ENCODE measurements around the gene CDSN. TPM values are rescaled to one million over a fixed set of nuclear protein-coding genes. Genes with fewer than 3 reads are reported as not detected.

CDSN gene
- total and polyA plus RNA-seq, 2 of the 8 experiments (the other 6 are each of a cell fraction or from before 2014, with no cell fraction given) = not detected

DNA sequence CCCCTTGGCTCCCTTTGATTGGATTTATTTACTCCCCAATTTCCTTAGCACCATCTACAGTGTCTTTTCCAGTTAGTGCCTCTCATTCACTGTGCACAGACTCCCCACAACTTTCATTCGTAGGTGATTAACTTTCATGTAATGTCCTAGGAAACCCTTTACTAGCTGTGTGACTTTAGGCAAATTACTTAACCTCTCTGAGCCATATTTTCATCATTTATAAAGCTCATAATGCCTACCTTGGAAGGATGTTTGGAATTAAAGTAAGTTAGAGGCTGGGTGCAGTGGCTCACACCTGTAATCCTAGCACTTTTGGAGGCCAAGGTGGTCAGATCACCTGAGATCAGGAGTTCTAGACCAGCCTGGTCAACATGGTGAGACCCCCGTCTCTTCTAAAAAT is 28.0 kb downstream of the CDSN start:
- Histone ChIP-seq H3K4me3 (ENCODE audit: extremely low read depth in 1 of 4, insufficient read depth in 2 of 4, low read depth in 3 of 4, low read length in 4 of 4) (no peak overlapping the region), H3K79me2 (ENCODE audit: control insufficient read depth in 1 of 2, insufficient read depth in 2 of 2, low read length in 2 of 2) (no peaks in the 10 kb centered on the region), H2BK5ac (ENCODE audit: low read depth, low read length) (no peak overlapping the region), H3K27ac (ENCODE audit: low read depth, low read length) (no peak overlapping the region), H4K20me1 (replicated peaks in 1 of 2; ENCODE audit: control insufficient read depth in 1 of 2, insufficient read depth in 2 of 2, low read length in 2 of 2) (no peaks in the 10 kb centered on the region), H3K56ac (replicated peaks; ENCODE audit: insufficient read length, low read depth, low read length) (peak overlapping the region; percentile 6), H2BK12ac (ENCODE audit: low read depth, low read length) (no peak overlapping the region), H3K36me3 (ENCODE audit: control insufficient read depth in 2 of 4, insufficient read depth in 4 of 4, low read length in 3 of 4) (no peaks in the 10 kb centered on the region), H2AFZ (ENCODE audit: low read length) (no peak overlapping the region), H3K18ac (ENCODE audit: extremely low read depth, low read length) (no peak overlapping the region), H3K27me3 (replicated peaks in 1 of 4; ENCODE audit: control insufficient read depth in 3 of 4, extremely low read depth in 1 of 4, insufficient read depth in 3 of 4, low read length in 3 of 4) (no peaks in the 10 kb centered on the region), H3K4ac (replicated peaks; ENCODE audit: insufficient read length, low read depth, low read length) (no peak overlapping the region), H4K8ac (ENCODE audit: extremely low read depth, insufficient read depth, low read length) (no peak overlapping the region), H2BK120ac (replicated peaks; ENCODE audit: low read depth, low read length) (no peak overlapping the region), H3K4me1 (replicated peaks in 1 of 4; ENCODE audit: control insufficient read depth in 3 of 4, insufficient read depth in 4 of 4, low read length in 3 of 4) (peaks cover 0 to 3% (median 0%) of the 10 kb centered on the region in 4 experiments; a peak in 3 of 7 replicates), H4K91ac (replicated peaks; ENCODE audit: insufficient read length, low read length) (no peak overlapping the region), H3K9me3 (ENCODE audit: insufficient read depth in 2 of 2, low read depth in 1 of 2, low read length in 1 of 2) (no peaks in the 10 kb centered on the region), H3K14ac (ENCODE audit: insufficient read length) (no peak overlapping the region), H2AK5ac (ENCODE audit: low read depth, low read length) (no peak overlapping the region), H3K23me2 (ENCODE audit: low read depth, low read length) (no peaks in the 10 kb centered on the region), H4K5ac (ENCODE audit: insufficient read length, low read depth, low read length) (no peak overlapping the region), H3K4me2 (ENCODE audit: insufficient read depth in 1 of 2, low read depth in 2 of 2, low read length in 2 of 2) (no peak overlapping the region), H3K23ac (ENCODE audit: insufficient read length) (no peak overlapping the region), H3K79me1 (ENCODE audit: low read depth, low read length) (no peaks in the 10 kb centered on the region), H2BK20ac (ENCODE audit: low read length) (no peak overlapping the region), H2BK15ac (ENCODE audit: low read length) (no peak overlapping the region), H3K9ac (replicated peaks in 1 of 4; ENCODE audit: extremely low read depth in 1 of 4, low read depth in 3 of 4, low read length in 3 of 4) (no peak overlapping the region)
- no peak for TF ChIP-seq BRCA1 (IDR thresholded peaks at IDR 0.05; ENCODE audit: low read depth, low read length)
- TF ChIP-seq, protein P1, sequence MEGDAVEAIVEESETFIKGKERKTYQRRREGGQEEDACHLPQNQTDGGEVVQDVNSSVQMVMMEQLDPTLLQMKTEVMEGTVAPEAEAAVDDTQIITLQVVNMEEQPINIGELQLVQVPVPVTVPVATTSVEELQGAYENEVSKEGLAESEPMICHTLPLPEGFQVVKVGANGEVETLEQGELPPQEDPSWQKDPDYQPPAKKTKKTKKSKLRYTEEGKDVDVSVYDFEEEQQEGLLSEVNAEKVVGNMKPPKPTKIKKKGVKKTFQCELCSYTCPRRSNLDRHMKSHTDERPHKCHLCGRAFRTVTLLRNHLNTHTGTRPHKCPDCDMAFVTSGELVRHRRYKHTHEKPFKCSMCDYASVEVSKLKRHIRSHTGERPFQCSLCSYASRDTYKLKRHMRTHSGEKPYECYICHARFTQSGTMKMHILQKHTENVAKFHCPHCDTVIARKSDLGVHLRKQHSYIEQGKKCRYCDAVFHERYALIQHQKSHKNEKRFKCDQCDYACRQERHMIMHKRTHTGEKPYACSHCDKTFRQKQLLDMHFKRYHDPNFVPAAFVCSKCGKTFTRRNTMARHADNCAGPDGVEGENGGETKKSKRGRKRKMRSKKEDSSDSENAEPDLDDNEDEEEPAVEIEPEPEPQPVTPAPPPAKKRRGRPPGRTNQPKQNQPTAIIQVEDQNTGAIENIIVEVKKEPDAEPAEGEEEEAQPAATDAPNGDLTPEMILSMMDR (IDR thresholded peaks at IDR 0.05; ENCODE audit: control extremely low read depth in 1 of 3, insufficient read depth in 1 of 3, low read depth in 1 of 3, low read length in 3 of 3) = no peak
- peak; percentile 56; the same call in 1 of the 2 replicates for TF ChIP-seq KDM1A (IDR thresholded peaks at IDR 0.05; ENCODE audit: borderline replicate concordance, low read length)
- TF ChIP-seq KDM5A (IDR thresholded peaks at IDR 0.05; ENCODE audit: low read length) = no peak
- DNase-seq (ENCODE audit: low read depth in 1 of 2, low spot score in 2 of 2) (no peak), FAIRE-seq (no peak)
- ChIA-PET CTCF (ENCODE audit: partially characterized antibody) (interaction anchor here (0.7 to 3.4 kb wide), 13 partner anchors 8 to 307 kb away, joined by 3 to 16 read pairs (median 5); partner anchors contain the start of gene VARS2), POLR2A (ENCODE audit: partially characterized antibody) (interaction anchor here (1.4 kb wide), 1 partner anchor 18 kb away, joined by 3 read pairs; no protein-coding TSS in a partner anchor)
- 96% methylated on average over 2 of the region's 2 CpGs; no CpG with 5 or more reads in 1 of the 2 experiments for WGBS, 2 experiments (ENCODE audit: extremely low coverage in 1 of 2, insufficient coverage in 1 of 2, insufficient read length in 1 of 2, insufficient replicate concordance in 2 of 2, low coverage in 1 of 2, low lambda C conversion rate in 2 of 2, missing lambda C conversion rate in 1 of 2)

Measured in H1 (cell line).